ENCODE results near the gene ESRRA.
"Not testable (repeated sequence)": the region's sequence is repeated elsewhere in the genome, so short reads cannot be mapped to it uniquely, and the experiment has no call there.

The ESRRA gene

DNA sequence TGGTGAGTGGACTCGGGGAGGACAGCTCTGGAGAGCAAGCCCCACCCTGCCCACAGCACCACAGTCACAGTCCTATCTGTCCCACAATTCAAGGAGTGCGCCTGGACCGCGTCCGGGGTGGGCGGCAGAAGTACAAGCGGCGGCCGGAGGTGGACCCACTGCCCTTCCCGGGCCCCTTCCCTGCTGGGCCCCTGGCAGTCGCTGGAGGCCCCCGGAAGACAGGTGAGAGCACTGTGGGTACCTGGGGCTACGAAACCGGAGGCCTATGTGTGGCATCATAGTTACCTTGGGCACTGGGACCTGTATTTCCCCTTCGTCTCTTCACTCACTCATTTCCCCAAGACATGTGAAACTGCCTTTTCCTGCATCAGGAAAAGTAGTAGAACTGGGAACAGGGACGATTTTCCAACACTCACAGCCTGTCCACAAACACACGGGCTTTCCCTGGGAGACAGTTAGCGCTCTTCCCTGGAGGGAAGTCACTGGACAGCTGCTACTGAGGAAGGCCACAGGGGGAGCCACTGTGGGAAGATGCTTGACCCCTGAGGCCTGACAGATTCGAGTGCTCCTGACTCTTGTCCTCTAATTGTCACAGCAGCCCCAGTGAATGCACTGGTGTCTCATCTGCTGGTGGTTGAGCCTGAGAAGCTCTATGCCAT is 9.0 kb downstream of the ESRRA start:
- no peak for DNase-seq (ENCODE audit: low spot score)

GRCh38 chr11:64314805-64315561 is 9.7 kb downstream of the ESRRA start:
- DNase-seq (ENCODE audit: low spot score), result no peak

GRCh38 chr11:64315667-64316526 is 10.6 kb downstream of the ESRRA start:
- DNase-seq (ENCODE audit: low spot score), result not testable (repeated sequence)

GRCh38 chr11:64316672-64317324 is 11.5 kb downstream of the ESRRA start:
- DNase-seq (ENCODE audit: low spot score), result peak; percentile 30

- peak; percentile 98 for DNase-seq (ENCODE audit: low spot score)
Measured at GRCh38 chr11:64317325-64317960, 12.1 kb downstream of the ESRRA start, which contains the start of gene TRMT112. Gene TRMT112 (minus strand): TSS chr11:64317559. CDS start chr11:64317526, 33 bp downstream.

DNA sequence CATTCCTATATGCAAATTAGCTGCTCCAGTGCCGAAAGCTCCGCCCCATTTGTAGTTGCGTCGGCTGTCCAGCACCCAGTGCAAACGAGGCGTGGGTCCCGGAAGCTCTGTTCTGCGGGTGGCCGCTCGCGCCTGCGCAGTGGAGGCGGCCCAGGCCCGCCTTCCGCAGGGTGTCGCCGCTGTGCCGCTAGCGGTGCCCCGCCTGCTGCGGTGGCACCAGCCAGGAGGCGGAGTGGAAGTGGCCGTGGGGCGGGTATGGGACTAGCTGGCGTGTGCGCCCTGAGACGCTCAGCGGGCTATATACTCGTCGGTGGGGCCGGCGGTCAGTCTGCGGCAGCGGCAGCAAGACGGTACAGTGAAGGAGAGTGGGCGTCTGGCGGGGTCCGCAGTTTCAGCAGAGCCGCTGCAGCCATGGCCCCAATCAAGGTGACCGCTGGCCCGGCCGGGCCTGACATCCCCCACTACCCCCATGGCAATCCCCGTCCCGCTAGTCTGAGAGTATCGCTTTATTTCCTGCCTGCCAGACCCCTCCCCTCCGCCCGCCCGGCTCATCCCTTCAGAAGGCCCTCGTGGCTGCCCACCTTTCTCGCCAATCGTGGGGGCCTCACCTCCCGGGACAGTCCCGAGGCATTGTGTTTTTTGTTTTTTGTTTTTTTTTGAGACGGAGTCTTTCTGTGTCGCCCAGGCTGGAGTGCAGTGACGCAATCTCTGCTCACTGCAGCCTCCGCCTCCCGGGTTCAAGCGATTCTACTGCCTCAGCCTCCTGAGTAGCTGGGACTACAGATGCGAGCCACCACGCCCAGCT is 12.8 kb downstream of the ESRRA start, which contains the start of gene PRDX5:
TSS of gene PRDX5 (plus strand) at position 161 of the 805 bp plus-strand sequence. CDS start at position 256, 95 bp downstream.
- peak; percentile 97 for DNase-seq (ENCODE audit: low spot score)

DNA sequence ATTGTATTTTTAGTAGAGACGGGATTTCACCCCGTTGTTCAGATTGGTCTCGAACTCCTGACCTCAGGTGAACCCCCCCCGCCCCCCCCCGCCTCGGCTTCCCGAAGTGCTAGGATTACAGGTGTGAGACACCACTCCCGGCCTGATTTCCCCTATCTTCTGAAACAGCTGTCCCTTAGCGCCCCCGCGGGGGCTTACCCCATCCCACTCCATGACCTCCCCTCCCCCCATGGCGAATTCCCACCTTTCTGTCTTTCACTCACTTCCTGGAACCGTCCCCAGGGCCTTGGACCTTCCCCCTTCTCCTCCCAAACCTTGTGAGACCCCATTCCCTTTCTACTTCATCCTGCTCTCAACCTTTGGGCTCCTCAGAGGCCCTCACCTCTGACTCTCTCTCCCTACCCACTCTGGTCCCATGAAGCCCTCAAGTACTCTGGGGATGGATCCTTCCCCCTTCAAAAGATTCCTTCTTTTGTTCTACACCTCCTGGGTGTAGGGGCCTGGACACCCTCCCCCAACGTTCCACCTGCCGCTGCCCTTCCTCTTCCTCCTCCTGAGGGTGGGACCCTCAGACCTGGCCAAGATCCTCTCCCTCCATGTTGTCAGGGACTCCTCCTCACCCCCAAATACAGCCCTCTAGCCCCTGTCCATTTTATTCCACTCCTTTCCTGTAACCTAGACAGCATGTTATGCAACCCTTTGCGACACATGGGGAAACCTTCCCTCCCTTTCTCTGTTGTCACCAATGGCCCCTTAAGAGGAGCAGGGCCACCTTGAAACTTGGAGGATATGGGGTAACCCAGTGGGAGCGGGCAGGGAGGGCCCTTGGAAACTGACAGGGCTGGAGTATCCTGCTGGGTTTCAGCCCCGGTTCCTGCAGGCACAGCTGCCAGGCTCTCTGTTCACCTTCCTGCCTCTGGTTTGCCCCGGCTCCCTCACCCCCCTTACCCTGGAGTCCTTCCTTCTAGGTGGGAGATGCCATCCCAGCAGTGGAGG is 13.7 kb downstream of the ESRRA start:
- DNase-seq (ENCODE audit: low spot score), result no peak

DNA sequence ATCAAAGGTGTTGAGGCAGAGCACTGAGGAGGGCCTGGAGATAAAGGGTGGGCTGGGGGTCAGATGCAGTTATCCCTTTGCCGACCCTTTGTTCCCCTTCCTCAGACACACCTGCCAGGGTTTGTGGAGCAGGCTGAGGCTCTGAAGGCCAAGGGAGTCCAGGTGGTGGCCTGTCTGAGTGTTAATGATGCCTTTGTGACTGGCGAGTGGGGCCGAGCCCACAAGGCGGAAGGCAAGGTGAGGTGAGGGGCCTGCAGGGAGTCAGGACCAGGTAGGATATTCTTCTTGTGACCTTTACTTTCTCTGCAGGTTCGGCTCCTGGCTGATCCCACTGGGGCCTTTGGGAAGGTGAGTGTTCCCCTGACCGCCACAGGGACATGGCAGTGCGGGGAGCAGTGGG is 15.2 kb downstream of the ESRRA start:
- no peak for DNase-seq (ENCODE audit: low spot score)

DNA sequence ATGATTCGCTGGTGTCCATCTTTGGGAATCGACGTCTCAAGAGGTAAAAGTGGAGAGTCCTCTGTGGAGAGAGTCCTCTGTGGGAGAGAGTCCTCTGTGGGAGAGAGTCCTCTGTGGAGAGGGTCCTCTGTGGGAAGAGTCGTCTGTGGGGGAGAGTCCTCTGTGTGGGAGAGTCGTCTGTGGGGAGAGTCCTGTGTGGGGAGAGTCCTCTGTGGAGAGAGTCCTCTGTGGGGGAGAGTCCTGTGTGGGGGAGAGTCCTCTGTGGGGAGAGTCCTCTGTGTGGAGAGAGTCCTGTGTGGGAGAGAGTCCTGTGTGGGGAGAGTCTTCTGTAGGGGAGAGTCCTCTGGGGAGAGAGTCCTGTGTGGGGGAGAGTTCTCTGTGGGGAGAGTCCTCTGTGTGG is 15.7 kb downstream of the ESRRA start:
- DNase-seq (ENCODE audit: low spot score), result no peak

DNA sequence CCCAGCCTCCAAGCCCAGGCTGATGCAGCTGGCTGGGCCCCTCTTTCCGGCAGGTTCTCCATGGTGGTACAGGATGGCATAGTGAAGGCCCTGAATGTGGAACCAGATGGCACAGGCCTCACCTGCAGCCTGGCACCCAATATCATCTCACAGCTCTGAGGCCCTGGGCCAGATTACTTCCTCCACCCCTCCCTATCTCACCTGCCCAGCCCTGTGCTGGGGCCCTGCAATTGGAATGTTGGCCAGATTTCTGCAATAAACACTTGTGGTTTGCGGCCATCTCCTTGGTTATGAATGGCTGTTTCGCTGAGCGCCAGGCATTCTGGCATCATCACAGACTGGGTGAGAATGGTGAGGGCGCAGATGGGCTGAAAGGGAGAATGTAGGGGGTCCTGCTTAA is 16.2 kb downstream of the ESRRA start:
- no peak for DNase-seq (ENCODE audit: low spot score)

DNA sequence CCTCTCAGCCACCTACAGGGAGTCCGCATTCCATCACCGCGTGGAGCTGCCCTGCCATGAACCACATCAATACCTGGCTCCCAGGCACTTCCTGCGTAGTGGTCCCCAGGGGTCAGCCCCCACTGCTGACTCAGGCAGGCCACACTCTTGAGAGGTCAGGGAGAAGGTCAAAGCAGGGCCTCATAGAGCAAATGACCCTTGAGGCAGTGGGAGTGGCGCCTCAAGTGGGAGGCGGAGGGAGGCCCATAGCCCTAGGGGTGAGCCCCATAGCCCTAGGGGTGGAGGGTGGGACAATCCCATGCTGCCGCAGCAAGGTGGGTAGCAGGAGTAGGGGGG is 17.6 kb downstream of the ESRRA start:
- no peak for DNase-seq (ENCODE audit: low spot score)

GRCh38 chr11:64323373-64323772 is 18.0 kb downstream of the ESRRA start:
- DNase-seq (ENCODE audit: low spot score), result no peak

- DNase-seq (ENCODE audit: low spot score), result not testable (repeated sequence)
Measured at GRCh38 chr11:64323984-64324383, 18.7 kb downstream of the ESRRA start.

- DNase-seq (ENCODE audit: low spot score), result no peak
Measured at GRCh38 chr11:64324692-64325469, 19.6 kb downstream of the ESRRA start.

DNA sequence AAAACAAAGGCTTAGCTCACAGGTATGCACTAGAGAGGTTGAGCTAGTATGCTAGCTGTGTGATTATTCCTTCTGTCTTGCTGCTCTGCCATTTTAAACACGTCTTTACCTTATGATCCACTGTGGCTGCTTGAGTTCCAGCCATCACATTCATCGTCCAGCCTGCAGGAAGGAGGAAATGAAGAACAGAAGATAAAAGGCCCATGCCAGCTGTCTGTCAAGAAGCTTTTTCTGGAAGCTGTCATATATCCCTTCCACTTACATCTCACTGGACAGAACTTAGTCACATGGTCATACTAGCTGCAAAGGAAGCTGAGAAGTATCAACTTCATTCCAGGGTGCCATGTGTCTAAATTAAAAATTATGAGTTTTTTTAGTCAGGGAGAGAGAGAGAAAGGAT is 22.1 kb downstream of the ESRRA start:
- DNase-seq (ENCODE audit: low spot score), result no peak

GRCh38 chr11:64327993-64328392 is 22.7 kb downstream of the ESRRA start:
- no peak for DNase-seq (ENCODE audit: low spot score)

DNA sequence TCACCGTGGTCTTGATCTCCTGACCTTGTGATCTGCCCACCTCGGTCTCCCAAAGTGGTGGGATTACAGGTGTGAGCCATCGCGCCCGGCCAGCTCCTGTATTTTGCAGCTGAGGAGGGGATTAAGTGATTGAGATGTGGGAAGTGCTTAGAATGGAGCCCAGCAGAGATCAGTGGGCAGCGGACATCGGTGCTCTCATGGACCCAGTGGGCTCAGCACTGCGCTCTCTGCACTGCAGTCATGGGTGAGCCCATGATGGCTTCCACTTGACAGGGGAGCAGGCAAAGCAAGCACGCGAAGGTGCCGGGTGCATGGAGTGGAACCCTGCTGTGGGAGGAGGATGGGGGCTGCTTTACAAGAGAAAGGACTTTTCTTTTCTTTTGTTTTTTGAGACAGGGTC is 25.6 kb downstream of the ESRRA start:
- no peak for DNase-seq (ENCODE audit: low spot score)

DNA sequence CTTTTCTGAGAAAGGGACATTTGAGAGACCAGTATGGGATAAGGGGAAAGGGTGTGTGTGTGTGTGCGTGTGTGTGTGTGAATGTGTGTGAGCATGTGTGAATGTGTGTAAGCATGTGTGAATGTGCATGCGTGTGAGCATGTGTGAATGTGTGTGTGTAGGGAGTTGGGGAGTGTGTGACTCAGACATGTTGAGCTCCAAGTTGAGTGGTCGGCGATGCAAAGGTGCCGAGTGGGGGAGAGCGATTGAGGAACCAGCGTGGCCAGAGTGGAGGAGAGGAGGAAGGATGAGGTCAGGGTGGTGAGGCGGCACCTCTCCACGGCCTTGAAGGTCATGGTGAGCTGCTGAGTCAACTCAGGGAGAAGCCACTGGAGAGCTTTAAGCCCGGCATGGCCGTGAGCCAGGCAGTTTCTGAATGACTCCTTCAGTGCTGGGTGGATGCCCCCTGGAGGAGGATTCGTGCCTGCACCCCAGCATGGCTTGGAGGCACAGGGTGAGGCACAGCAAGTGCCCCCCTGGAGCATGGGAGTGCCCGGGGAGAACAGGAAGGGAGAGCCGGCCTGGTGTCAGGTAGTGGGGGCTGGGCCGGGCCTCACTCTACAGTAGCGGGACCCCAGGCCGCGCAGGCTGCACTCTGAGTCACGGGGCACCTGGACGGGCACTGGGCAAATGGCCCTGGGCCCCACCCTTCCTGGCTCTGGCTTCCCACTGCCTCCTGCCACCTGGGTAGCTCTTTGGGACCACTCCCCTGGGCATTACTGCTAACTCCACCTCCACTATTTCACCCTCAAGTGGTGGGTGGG is 26.4 kb downstream of the ESRRA start:
- DNase-seq (ENCODE audit: low spot score), result peak; percentile 79
